ENCODE data around the gene CFAP107.

Gene CFAP107

GRCh38 chr1:12756273-12756672, 10.3 kb downstream of the CFAP107 start:
- H3K4me1 Mint-ChIP-seq (ENCODE audit: low read depth in 2 of 2) = no peaks in the 10 kb centered on the region
- H3K36me3 Mint-ChIP-seq (ENCODE audit: insufficient read depth) = no peaks in the 10 kb centered on the region
- ATAC-seq (replicated peaks) (no peak), DNase-seq (no peak)
- no peak overlapping the region for H3K4me3 Mint-ChIP-seq
- no peak overlapping the region for H3K27ac Mint-ChIP-seq
- no peaks in the 10 kb centered on the region for H3K9me3 Mint-ChIP-seq
- H3K27me3 Mint-ChIP-seq = peaks cover 50 to 80% of the 10 kb centered on the region in 2 donors

- H3K27me3 Mint-ChIP-seq = peaks cover 49 to 78% of the 10 kb centered on the region in 2 donors
- no peaks in the 10 kb centered on the region for H3K4me1 Mint-ChIP-seq (ENCODE audit: low read depth in 2 of 2)
- H3K36me3 Mint-ChIP-seq (ENCODE audit: insufficient read depth) = no peaks in the 10 kb centered on the region
- no peak overlapping the region for H3K27ac Mint-ChIP-seq
- no peaks in the 10 kb centered on the region for H3K9me3 Mint-ChIP-seq
- DNase-seq (no peak), ATAC-seq (replicated peaks) (no peak)
- no peak overlapping the region for H3K4me3 Mint-ChIP-seq
Measured at GRCh38 chr1:12756768-12757413, 10.9 kb downstream of the CFAP107 start.

- Mint-ChIP-seq H3K27me3 (peaks cover 49 to 85% of the 10 kb centered on the region in 2 donors), H3K27ac (no peak overlapping the region)
- no peak for DNase-seq
Measured at GRCh38 chr1:12757836-12758235, 11.8 kb downstream of the CFAP107 start.

GRCh38 chr1:12760256-12760795, 14.3 kb downstream of the CFAP107 start:
- peaks cover 38 to 64% of the 10 kb centered on the region in 2 donors for H3K27me3 Mint-ChIP-seq
- H3K27ac Mint-ChIP-seq = no peak overlapping the region
- no peak overlapping the region for H3K4me3 Mint-ChIP-seq
- H3K9me3 Mint-ChIP-seq = no peaks in the 10 kb centered on the region
- DNase-seq (no peak), ATAC-seq (replicated peaks) (no peak)
- H3K36me3 Mint-ChIP-seq (ENCODE audit: insufficient read depth) = no peaks in the 10 kb centered on the region
- no peaks in the 10 kb centered on the region for H3K4me1 Mint-ChIP-seq (ENCODE audit: low read depth in 2 of 2)

More at GRCh38 chr1:12757836-12758235, 11.8 kb downstream of the CFAP107 start:
- no peak for ATAC-seq (replicated peaks)
- H3K4me3 Mint-ChIP-seq = no peak overlapping the region
- no peaks in the 10 kb centered on the region for H3K36me3 Mint-ChIP-seq (ENCODE audit: insufficient read depth)
- no peaks in the 10 kb centered on the region for H3K9me3 Mint-ChIP-seq
- H3K4me1 Mint-ChIP-seq (ENCODE audit: low read depth in 2 of 2) = no peaks in the 10 kb centered on the region

GRCh38 chr1:12761781-12762180, 15.8 kb downstream of the CFAP107 start:
- no peak overlapping the region for H3K27ac Mint-ChIP-seq
- H3K9me3 Mint-ChIP-seq = no peaks in the 10 kb centered on the region
- H3K4me1 Mint-ChIP-seq (ENCODE audit: low read depth in 2 of 2) = no peaks in the 10 kb centered on the region
- ATAC-seq (replicated peaks) = no peak
- DNase-seq = no peak
- no peaks in the 10 kb centered on the region for H3K36me3 Mint-ChIP-seq (ENCODE audit: insufficient read depth)
- H3K27me3 Mint-ChIP-seq = peaks cover 35 to 51% of the 10 kb centered on the region in 2 donors
- no peak overlapping the region for H3K4me3 Mint-ChIP-seq

GRCh38 chr1:12762766-12763165, 16.8 kb downstream of the CFAP107 start:
- Mint-ChIP-seq H3K27me3 (peaks cover 38 to 52% of the 10 kb centered on the region in 2 donors), H3K4me3 (no peak overlapping the region), H3K36me3 (ENCODE audit: insufficient read depth) (no peaks in the 10 kb centered on the region), H3K4me1 (ENCODE audit: low read depth in 2 of 2) (no peaks in the 10 kb centered on the region), H3K9me3 (no peaks in the 10 kb centered on the region), H3K27ac (no peak overlapping the region)
- no peak for DNase-seq
- no peak for ATAC-seq (replicated peaks)

- DNase-seq = no peak
- Mint-ChIP-seq H3K27ac (no peak overlapping the region), H3K36me3 (ENCODE audit: insufficient read depth) (no peaks in the 10 kb centered on the region), H3K9me3 (no peaks in the 10 kb centered on the region), H3K27me3 (peaks cover 35 to 52% of the 10 kb centered on the region in 2 donors), H3K4me1 (ENCODE audit: low read depth in 2 of 2) (no peaks in the 10 kb centered on the region), H3K4me3 (no peak overlapping the region)
- no peak for ATAC-seq (replicated peaks)
Measured at GRCh38 chr1:12763479-12763878, 17.5 kb downstream of the CFAP107 start.

GRCh38 chr1:12764016-12764415, 18.0 kb downstream of the CFAP107 start:
- no peak for ATAC-seq (replicated peaks)
- H3K4me1 Mint-ChIP-seq (ENCODE audit: low read depth in 2 of 2) = no peaks in the 10 kb centered on the region
- no peak overlapping the region for H3K27ac Mint-ChIP-seq
- H3K9me3 Mint-ChIP-seq = no peaks in the 10 kb centered on the region
- H3K27me3 Mint-ChIP-seq = peaks cover 32 to 52% of the 10 kb centered on the region in 2 donors
- H3K4me3 Mint-ChIP-seq = no peak overlapping the region
- DNase-seq = no peak
- no peaks in the 10 kb centered on the region for H3K36me3 Mint-ChIP-seq (ENCODE audit: insufficient read depth)

GRCh38 chr1:12769031-12769430, 23.0 kb downstream of the CFAP107 start:
- H3K27ac Mint-ChIP-seq = no peak overlapping the region
- H3K27me3 Mint-ChIP-seq = peaks cover 60 to 65% of the 10 kb centered on the region in 2 donors
- DNase-seq (no peak), ATAC-seq (replicated peaks) (no peak)
- H3K9me3 Mint-ChIP-seq = no peaks in the 10 kb centered on the region
- H3K4me1 Mint-ChIP-seq (ENCODE audit: low read depth in 2 of 2) = no peaks in the 10 kb centered on the region
- no peak overlapping the region for H3K4me3 Mint-ChIP-seq
- no peaks in the 10 kb centered on the region for H3K36me3 Mint-ChIP-seq (ENCODE audit: insufficient read depth)

- no peak for ATAC-seq (replicated peaks)
- H3K4me1 Mint-ChIP-seq (ENCODE audit: low read depth in 2 of 2) = no peaks in the 10 kb centered on the region
- H3K36me3 Mint-ChIP-seq (ENCODE audit: insufficient read depth) = no peaks in the 10 kb centered on the region
Measured at GRCh38 chr1:12769976-12770505, 24.0 kb downstream of the CFAP107 start.

GRCh38 chr1:12770620-12771019, 24.6 kb downstream of the CFAP107 start:
- H3K36me3 Mint-ChIP-seq (ENCODE audit: insufficient read depth) = no peaks in the 10 kb centered on the region
- peaks cover 61 to 77% of the 10 kb centered on the region in 2 donors for H3K27me3 Mint-ChIP-seq
- H3K27ac Mint-ChIP-seq = no peak overlapping the region
- H3K4me3 Mint-ChIP-seq = no peak overlapping the region
- H3K4me1 Mint-ChIP-seq (ENCODE audit: low read depth in 2 of 2) = no peaks in the 10 kb centered on the region
- DNase-seq (no peak), ATAC-seq (replicated peaks) (no peak)
- no peaks in the 10 kb centered on the region for H3K9me3 Mint-ChIP-seq

More at GRCh38 chr1:12769976-12770505, 24.0 kb downstream of the CFAP107 start:
- peaks cover 62 to 71% of the 10 kb centered on the region in 2 donors for H3K27me3 Mint-ChIP-seq
- no peaks in the 10 kb centered on the region for H3K9me3 Mint-ChIP-seq
- no peak overlapping the region for H3K27ac Mint-ChIP-seq
- no peak overlapping the region for H3K4me3 Mint-ChIP-seq
- DNase-seq = no peak

- H3K4me3 Mint-ChIP-seq = no peak overlapping the region
- peaks cover 61 to 82% of the 10 kb centered on the region in 2 donors for H3K27me3 Mint-ChIP-seq
- no peaks in the 10 kb centered on the region for H3K4me1 Mint-ChIP-seq (ENCODE audit: low read depth in 2 of 2)
- H3K27ac Mint-ChIP-seq = no peak overlapping the region
- no peaks in the 10 kb centered on the region for H3K36me3 Mint-ChIP-seq (ENCODE audit: insufficient read depth)
- H3K9me3 Mint-ChIP-seq = no peaks in the 10 kb centered on the region
- no peak for DNase-seq
- ATAC-seq (replicated peaks) = no peak
Measured at GRCh38 chr1:12771186-12771585, 25.2 kb downstream of the CFAP107 start.

GRCh38 chr1:12772520-12772919, 26.5 kb downstream of the CFAP107 start:
- no peak overlapping the region for H3K27ac Mint-ChIP-seq
- H3K4me1 Mint-ChIP-seq (ENCODE audit: low read depth in 2 of 2) = no peaks in the 10 kb centered on the region
- no peaks in the 10 kb centered on the region for H3K36me3 Mint-ChIP-seq (ENCODE audit: insufficient read depth)
- no peak overlapping the region for H3K4me3 Mint-ChIP-seq
- no peaks in the 10 kb centered on the region for H3K9me3 Mint-ChIP-seq
- H3K27me3 Mint-ChIP-seq = peaks cover 63 to 91% of the 10 kb centered on the region in 2 donors
- ATAC-seq (replicated peaks) (no peak), DNase-seq (no peak)

- Mint-ChIP-seq H3K27me3 (peaks cover 64 to 91% of the 10 kb centered on the region in 2 donors), H3K36me3 (ENCODE audit: insufficient read depth) (no peaks in the 10 kb centered on the region), H3K4me3 (no peak within 1 kb of the TSS), H3K9me3 (no peaks in the 10 kb centered on the region), H3K4me1 (ENCODE audit: low read depth in 2 of 2) (no peaks in the 10 kb centered on the region), H3K27ac (no peak within 1 kb of the TSS)
- no peak for DNase-seq
- no peak for ATAC-seq (replicated peaks)
Measured at GRCh38 chr1:12773438-12773837, 27.4 kb downstream of the CFAP107 start, which contains the start of gene PRAMEF12. Gene PRAMEF12 (plus strand): TSS chr1:12773738. CDS start chr1:12774868, 1,130 bp downstream.

All from effector memory CD8-positive, alpha-beta T cell (primary cell).